Stimulated activated CD4-positive, alpha-beta T cell treated with anti-CD3 and anti-CD28 coated beads, Interleukin-4, amount 100 ng/mL, for 1 hour (primary cell): ENCODE results near the gene ZNF652.

Experiments
- DNase-seq: peaks from one replicate; pipeline ENCODE4 v3.0.0-alpha.2; 2020

Gene ZNF652

GRCh38 chr17:49259663-49260010 lies 102.4 kb downstream of the ZNF652 start:
- no peak for DNase-seq

DNA sequence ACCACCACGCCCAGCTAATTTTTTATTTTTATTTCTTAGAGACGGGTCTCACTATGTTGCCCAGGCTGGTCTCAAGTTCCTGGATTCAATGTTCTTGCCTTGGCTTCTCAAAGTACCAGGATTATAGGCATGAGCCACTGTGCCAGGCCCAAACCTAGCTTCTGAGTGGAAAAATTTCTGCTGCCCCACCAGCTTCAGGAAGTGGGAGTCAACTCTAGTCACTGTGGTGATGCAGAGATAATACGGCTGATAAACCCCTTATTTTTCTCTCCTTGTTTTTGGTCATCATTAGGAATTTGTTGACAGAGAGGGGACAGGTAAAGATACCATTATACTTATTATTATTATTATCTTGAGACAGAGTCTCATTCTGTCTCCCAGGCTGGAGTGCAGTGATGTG lies 103.7 kb downstream of the ZNF652 start:
- no peak for DNase-seq

- DNase-seq = no peak
These were observed 106.9 kb downstream of the ZNF652 start for GRCh38 chr17:49255125-49255524.

DNA sequence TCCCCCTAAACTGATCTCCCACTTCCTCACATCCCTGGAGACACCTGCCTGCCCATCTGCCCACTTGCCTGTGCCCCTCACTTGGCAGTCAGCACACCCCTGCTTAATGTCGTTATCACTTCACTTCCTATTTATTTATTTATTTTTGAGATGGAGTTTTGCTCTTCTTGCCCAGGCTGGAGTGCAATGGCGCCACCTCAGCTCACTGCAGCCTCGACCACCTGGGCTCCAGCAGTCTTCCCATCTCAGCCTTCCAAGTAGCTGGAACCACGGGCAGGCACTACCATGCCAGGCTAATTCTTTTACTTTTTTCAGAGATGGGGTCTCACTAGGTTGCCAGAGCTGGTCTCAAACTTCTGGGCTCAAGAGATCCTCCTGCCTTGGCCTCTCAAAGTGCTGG lies 108.0 kb downstream of the ZNF652 start:
- DNase-seq = no peak

- no peak for DNase-seq
These were observed 109.8 kb downstream of the ZNF652 start for GRCh38 chr17:49252148-49252695.

DNA sequence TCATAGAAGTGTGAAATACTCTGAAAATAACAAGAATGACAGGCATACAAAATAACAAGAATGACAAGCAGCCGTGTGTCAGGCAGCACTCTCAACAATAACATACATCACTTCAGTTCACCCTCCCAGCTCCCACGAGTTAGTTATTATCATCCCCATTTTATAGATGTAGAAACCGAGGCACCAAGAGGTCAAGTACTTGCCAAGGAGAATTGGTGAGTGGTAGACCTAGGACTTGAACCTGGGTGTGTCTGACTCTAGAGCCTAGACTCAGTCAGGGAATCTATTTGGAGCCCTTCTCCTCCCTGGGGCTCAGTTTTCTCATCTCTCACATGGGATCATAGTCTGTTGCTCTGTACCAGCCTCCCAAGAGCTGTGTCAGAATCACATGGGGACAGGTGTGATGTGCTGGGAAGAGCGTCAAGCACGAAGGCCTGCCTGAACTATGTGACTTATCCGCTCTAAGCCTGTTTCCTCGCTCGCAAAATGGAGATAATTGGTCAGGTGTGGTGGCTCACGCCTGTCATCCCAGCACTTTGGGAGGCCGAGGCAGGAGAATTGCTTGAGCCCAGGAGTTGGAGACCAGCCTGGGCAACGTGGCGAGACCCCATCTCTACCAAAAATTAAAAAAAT lies 112.0 kb downstream of the ZNF652 start:
- no peak for DNase-seq

- no peak for DNase-seq
These were observed 112.7 kb downstream of the ZNF652 start for GRCh38 chr17:49249292-49249794.

GRCh38 chr17:49247944-49248343 lies 114.1 kb downstream of the ZNF652 start:
- DNase-seq = no peak

DNA sequence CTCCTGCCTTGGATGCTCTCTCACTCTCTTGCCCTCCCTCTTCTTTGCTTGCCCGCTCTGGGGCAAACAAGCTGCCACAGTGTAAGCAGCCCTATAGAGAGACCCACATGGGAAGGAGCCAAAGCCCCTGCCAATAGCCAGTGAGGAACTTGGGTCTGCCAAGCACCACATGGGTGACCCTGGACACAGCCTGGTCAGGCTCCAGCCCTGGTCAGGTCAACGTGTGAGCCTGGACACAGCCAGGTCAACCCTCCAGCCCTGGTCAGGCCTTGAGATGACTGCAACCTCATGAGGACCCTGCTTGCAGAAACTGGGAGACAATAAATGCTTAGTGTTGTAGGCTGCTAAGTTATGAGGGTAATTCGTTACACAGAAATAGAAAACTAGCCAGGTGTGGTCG lies 117.2 kb downstream of the ZNF652 start:
- no peak for DNase-seq
